DMS79 (cell line): ENCODE measurements around the gene TMEM151A.
"Not testable (repeated sequence)": the region's sequence is repeated elsewhere in the genome, so short reads cannot be mapped to it uniquely, and the experiment has no call there.

Source experiments
- DNase-seq: peaks from one replicate; lab custom pipeline; 2025; lab: John Stamatoyannopoulos, UW

The TMEM151A gene

GRCh38 chr11:66291706-66292542, at the start of gene TMEM151A:
TMEM151A (plus strand) TSS chr11:66291894; CDS start chr11:66292014, 120 bp downstream.
- no peak for DNase-seq

GRCh38 chr11:66242095-66242765, 49.5 kb upstream of the TMEM151A start:
- no peak for DNase-seq

GRCh38 chr11:66243782-66244535, 47.7 kb upstream of the TMEM151A start:
- no peak for DNase-seq

GRCh38 chr11:66247295-66247694, 44.4 kb upstream of the TMEM151A start:
- no peak for DNase-seq

- DNase-seq, result no peak
Measured at GRCh38 chr11:66247801-66248200, 43.9 kb upstream of the TMEM151A start.

GRCh38 chr11:66248903-66249302, 42.8 kb upstream of the TMEM151A start:
- no peak for DNase-seq

- DNase-seq, result no peak
Measured at GRCh38 chr11:66251809-66252208, 39.9 kb upstream of the TMEM151A start.

GRCh38 chr11:66253081-66253480, 38.6 kb upstream of the TMEM151A start:
- not testable (repeated sequence) for DNase-seq

- no peak for DNase-seq
Measured at GRCh38 chr11:66258473-66258893, 33.2 kb upstream of the TMEM151A start.

GRCh38 chr11:66259225-66259624, 32.5 kb upstream of the TMEM151A start:
- no peak for DNase-seq

GRCh38 chr11:66259956-66260355, 31.7 kb upstream of the TMEM151A start:
- DNase-seq, result no peak

GRCh38 chr11:66261578-66261977, 30.1 kb upstream of the TMEM151A start:
- DNase-seq, result no peak

GRCh38 chr11:66262191-66262590, 29.5 kb upstream of the TMEM151A start:
- no peak for DNase-seq

GRCh38 chr11:66262696-66263095, 29.0 kb upstream of the TMEM151A start:
- no peak for DNase-seq

- DNase-seq, result no peak
Measured at GRCh38 chr11:66263231-66263630, 28.5 kb upstream of the TMEM151A start.

- no peak for DNase-seq
Measured at GRCh38 chr11:66263785-66264184, 27.9 kb upstream of the TMEM151A start.

- no peak for DNase-seq
Measured at GRCh38 chr11:66264383-66264782, 27.3 kb upstream of the TMEM151A start.

- DNase-seq, result no peak
Measured at GRCh38 chr11:66264914-66265313, 26.8 kb upstream of the TMEM151A start.

GRCh38 chr11:66265531-66266377, 25.9 kb upstream of the TMEM151A start:
- DNase-seq, result no peak

- DNase-seq, result no peak
Measured at GRCh38 chr11:66266378-66267038, 25.2 kb upstream of the TMEM151A start.

- DNase-seq, result no peak
Measured at GRCh38 chr11:66267039-66267378, 24.7 kb upstream of the TMEM151A start.
